ENCODE data around the gene PCMT1. TPM values are rescaled to one million over a fixed set of nuclear protein-coding genes. Genes with fewer than 3 reads are reported as not detected.
A peak's percentile ranks its signal among the peaks of the same experiment; 100 is the strongest.

Gene PCMT1
- total and polyA plus RNA-seq, 2 of the 13 experiments (the other 11 are each of a cell fraction or from before 2014, with no cell fraction given): 112 to 169 TPM

- TF ChIP-seq IRF1 (CRISPR knock-in tag; IDR thresholded peaks at IDR 0.05; ENCODE audit: low read depth) (no peak), EP300 (IDR thresholded peaks at IDR 0.05; ENCODE audit: low read depth in 2 of 2, low read length in 2 of 2) (no peak), EP300 (CRISPR knock-in tag; IDR thresholded peaks at IDR 0.05; ENCODE audit: borderline replicate concordance) (no peak), MATR3 (CRISPR knock-in tag; IDR thresholded peaks at IDR 0.05) (no peak), ZBTB42 (CRISPR knock-in tag; IDR thresholded peaks at IDR 0.05) (peak; percentile 89), NR2F6 (IDR thresholded peaks at IDR 0.05) (no peak), NR2F6 (CRISPR knock-in tag; IDR thresholded peaks at IDR 0.05) (no peak), ZNF660 (CRISPR knock-in tag; IDR thresholded peaks at IDR 0.05; ENCODE audit: borderline replicate concordance, low read depth) (no peak), ZNF251 (CRISPR knock-in tag; IDR thresholded peaks at IDR 0.05) (no peak), HNF1B (CRISPR knock-in tag; IDR thresholded peaks at IDR 0.05) (peak; percentile 44; the same call in 1 of the 2 replicates), GABPA (IDR thresholded peaks at IDR 0.05; ENCODE audit: low read depth, low read length) (no peak; the same call in 1 of the 2 replicates), GABPA (CRISPR knock-in tag; IDR thresholded peaks at IDR 0.05; ENCODE audit: low read depth) (no peak; the same call in 1 of the 2 replicates), ZNF704 (CRISPR knock-in tag; IDR thresholded peaks at IDR 0.05; ENCODE audit: borderline replicate concordance) (peak; percentile 63; the same call in 1 of the 2 replicates), FOXJ3 (CRISPR knock-in tag; IDR thresholded peaks at IDR 0.05; ENCODE audit: borderline replicate concordance) (no peak), ISX (CRISPR knock-in tag; conservative IDR thresholded peaks at IDR 0.05) (peak; percentile 43; the same call in 1 of the 2 replicates), ZNF264 (CRISPR knock-in tag; IDR thresholded peaks at IDR 0.05) (no peak; the same call in 1 of the 2 replicates), ZNF18 (CRISPR knock-in tag; IDR thresholded peaks at IDR 0.05; ENCODE audit: insufficient replicate concordance) (no peak), KAT2B (IDR thresholded peaks at IDR 0.05; ENCODE audit: borderline replicate concordance, low read depth, low read length) (no peak), ZNF383 (CRISPR knock-in tag; IDR thresholded peaks at IDR 0.05; ENCODE audit: borderline replicate concordance) (no peak), ZZZ3 (CRISPR knock-in tag; IDR thresholded peaks at IDR 0.05; ENCODE audit: borderline replicate concordance) (no peak), NFIC (IDR thresholded peaks at IDR 0.05; ENCODE audit: low read length) (no peak), ZNF362 (CRISPR knock-in tag; IDR thresholded peaks at IDR 0.05; ENCODE audit: borderline replicate concordance) (0 out of 2 replicates have a peak, but pooled peaks have one; percentile 10), ZNF580 (CRISPR knock-in tag; IDR thresholded peaks at IDR 0.05; ENCODE audit: borderline replicate concordance, low read depth) (peak; percentile 74), ATF7-NPFF (CRISPR knock-in tag; IDR thresholded peaks at IDR 0.05; ENCODE audit: low read depth) (peak; percentile 77; the same call in 1 of the 2 replicates), DR1 (CRISPR knock-in tag; IDR thresholded peaks at IDR 0.05) (peak; percentile 52)
Measured at GRCh38 chr6:149749594-149750135, at the start of gene PCMT1 (continued).
